ENCODE measurements around the gene RIPK3.

Gene RIPK3

GRCh38 chr14:24315243-24315806 lies 24.5 kb downstream of the RIPK3 start:
- Histone ChIP-seq H3K9ac (ENCODE audit: low read depth, low read length) (no peak overlapping the region), H2AFZ (ENCODE audit: low read depth, low read length) (no peak overlapping the region), H4K20me1 (ENCODE audit: insufficient read depth, low read length) (no peaks in the 10 kb centered on the region), H3K79me2 (ENCODE audit: insufficient read depth, low read length) (no peaks in the 10 kb centered on the region), H3K36me3 (ENCODE audit: insufficient read depth, low read length) (peaks cover 3% of the 10 kb centered on the region), H3K27me3 (ENCODE audit: insufficient read depth, low read length, poor library complexity) (no peaks in the 10 kb centered on the region), H3K27ac (ENCODE audit: low read length) (no peak overlapping the region), H3K4me3 (ENCODE audit: low read depth in 1 of 2, low read length in 2 of 2) (no peak overlapping the region), H3K4me2 (ENCODE audit: insufficient read depth, low read length) (no peak overlapping the region), H3K4me1 (ENCODE audit: insufficient read depth, low read length) (no peaks in the 10 kb centered on the region), H3K9me3 (ENCODE audit: insufficient read depth, low read length, severe bottlenecking) (no peaks in the 10 kb centered on the region)
- TF ChIP-seq CTCF (IDR thresholded peaks at IDR 0.05; ENCODE audit: borderline replicate concordance, extremely low read depth, low read length, poor library complexity, severe bottlenecking) = no peak
- TF ChIP-seq EZH2 (IDR thresholded peaks at IDR 0.05; ENCODE audit: borderline replicate concordance, low read depth, low read length, severe bottlenecking) = no peak
- DNase-seq (no peak), ATAC-seq (ENCODE audit: insufficient read depth, low read depth) (no peak)

DNA sequence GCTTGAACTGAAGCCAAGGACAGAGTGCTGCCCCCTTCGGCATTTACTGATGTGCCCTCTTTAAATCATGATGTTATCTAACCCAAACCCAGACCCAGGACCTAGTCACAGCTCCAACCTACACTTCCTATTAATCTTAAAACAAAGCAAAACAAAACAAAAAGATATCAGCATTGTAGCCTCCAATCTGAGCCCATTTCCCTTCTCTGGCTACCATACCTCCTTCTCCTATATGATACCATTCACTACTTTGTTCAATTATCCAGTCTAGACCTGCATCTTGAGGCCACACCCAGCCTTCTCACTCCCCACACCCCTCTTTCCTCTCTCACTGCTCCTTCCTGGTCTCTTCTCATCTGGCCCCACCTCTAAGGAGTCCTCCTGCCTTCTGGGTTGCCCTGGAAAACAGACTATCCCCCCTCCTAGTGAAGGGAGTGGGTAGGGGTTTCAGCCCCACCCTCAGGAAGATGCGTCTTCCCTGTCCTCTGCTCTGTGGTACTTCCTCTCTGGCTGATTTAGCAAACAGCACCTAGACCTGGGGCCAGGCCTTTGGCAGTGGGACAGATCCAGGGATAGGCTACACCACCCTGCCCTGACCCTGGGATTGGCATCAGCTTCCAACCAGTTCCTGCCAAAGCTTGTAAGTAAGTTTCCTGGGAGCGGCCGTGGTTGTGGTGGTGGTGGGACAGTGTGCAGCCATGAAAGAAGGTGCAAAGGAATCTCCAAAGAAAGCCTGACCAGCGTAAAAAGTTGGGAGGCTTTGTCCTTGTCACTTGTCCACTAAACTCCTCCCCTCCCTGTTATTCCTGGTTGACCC lies 25.2 kb downstream of the RIPK3 start:
- no peak overlapping the region for H3K4me2 ChIP-seq (ENCODE audit: insufficient read depth, low read length)
- no peak overlapping the region for H3K9ac ChIP-seq (ENCODE audit: low read depth, low read length)
- no peak overlapping the region for H2AFZ ChIP-seq (ENCODE audit: low read depth, low read length)
- H3K27me3 ChIP-seq (ENCODE audit: insufficient read depth, low read length, poor library complexity) = no peaks in the 10 kb centered on the region
- ATAC-seq (ENCODE audit: insufficient read depth, low read depth) (no peak), DNase-seq (no peak)
- H3K79me2 ChIP-seq (ENCODE audit: insufficient read depth, low read length) = no peaks in the 10 kb centered on the region
- peaks cover 10% of the 10 kb centered on the region for H3K36me3 ChIP-seq (ENCODE audit: insufficient read depth, low read length)
- no peaks in the 10 kb centered on the region for H3K9me3 ChIP-seq (ENCODE audit: insufficient read depth, low read length, severe bottlenecking)
- no peak overlapping the region for H3K27ac ChIP-seq (ENCODE audit: low read length)
- H3K4me1 ChIP-seq (ENCODE audit: insufficient read depth, low read length) = no peaks in the 10 kb centered on the region
- H3K4me3 ChIP-seq (ENCODE audit: low read depth in 1 of 2, low read length in 2 of 2) = no peak overlapping the region
- no peaks in the 10 kb centered on the region for H4K20me1 ChIP-seq (ENCODE audit: insufficient read depth, low read length)
- no peak for TF ChIP-seq CTCF (IDR thresholded peaks at IDR 0.05; ENCODE audit: borderline replicate concordance, extremely low read depth, low read length, poor library complexity, severe bottlenecking)
- TF ChIP-seq EZH2 (IDR thresholded peaks at IDR 0.05; ENCODE audit: borderline replicate concordance, low read depth, low read length, severe bottlenecking) = no peak

DNA sequence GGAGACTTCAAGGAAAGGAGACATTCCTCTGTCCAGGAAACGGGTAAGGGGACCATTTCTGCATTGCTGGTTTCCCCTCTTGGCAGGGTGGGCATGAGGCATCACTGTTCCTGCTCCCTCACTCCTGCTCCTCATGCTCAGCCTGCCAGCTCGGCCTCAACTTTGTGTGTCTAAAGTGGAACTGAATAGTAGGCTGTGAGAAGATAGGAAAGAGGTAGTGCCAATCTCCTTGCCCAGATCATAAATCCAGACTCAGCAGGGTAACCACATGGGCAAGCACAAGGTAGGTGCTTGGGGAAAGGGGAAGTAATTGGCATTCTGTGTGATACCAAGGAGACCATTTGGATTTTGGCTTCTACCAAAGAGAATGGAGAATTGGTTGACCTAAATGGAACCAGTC lies 25.9 kb downstream of the RIPK3 start:
- Histone ChIP-seq H3K9ac (ENCODE audit: low read depth, low read length) (no peak overlapping the region), H2AFZ (ENCODE audit: low read depth, low read length) (no peak overlapping the region), H3K36me3 (ENCODE audit: insufficient read depth, low read length) (peaks cover 14% of the 10 kb centered on the region), H3K79me2 (ENCODE audit: insufficient read depth, low read length) (no peaks in the 10 kb centered on the region), H3K4me2 (ENCODE audit: insufficient read depth, low read length) (no peak overlapping the region), H3K27me3 (ENCODE audit: insufficient read depth, low read length, poor library complexity) (no peaks in the 10 kb centered on the region), H3K4me1 (ENCODE audit: insufficient read depth, low read length) (no peaks in the 10 kb centered on the region), H3K4me3 (ENCODE audit: low read depth in 1 of 2, low read length in 2 of 2) (no peak overlapping the region), H4K20me1 (ENCODE audit: insufficient read depth, low read length) (no peaks in the 10 kb centered on the region), H3K9me3 (ENCODE audit: insufficient read depth, low read length, severe bottlenecking) (no peaks in the 10 kb centered on the region), H3K27ac (ENCODE audit: low read length) (no peak overlapping the region)
- no peak for DNase-seq
- ATAC-seq (ENCODE audit: insufficient read depth, low read depth) = no peak
- TF ChIP-seq CTCF (IDR thresholded peaks at IDR 0.05; ENCODE audit: borderline replicate concordance, extremely low read depth, low read length, poor library complexity, severe bottlenecking) = no peak

Data from DND-41 (cell line).